Measurements from ENCODE around the gene WWOX.

DNA sequence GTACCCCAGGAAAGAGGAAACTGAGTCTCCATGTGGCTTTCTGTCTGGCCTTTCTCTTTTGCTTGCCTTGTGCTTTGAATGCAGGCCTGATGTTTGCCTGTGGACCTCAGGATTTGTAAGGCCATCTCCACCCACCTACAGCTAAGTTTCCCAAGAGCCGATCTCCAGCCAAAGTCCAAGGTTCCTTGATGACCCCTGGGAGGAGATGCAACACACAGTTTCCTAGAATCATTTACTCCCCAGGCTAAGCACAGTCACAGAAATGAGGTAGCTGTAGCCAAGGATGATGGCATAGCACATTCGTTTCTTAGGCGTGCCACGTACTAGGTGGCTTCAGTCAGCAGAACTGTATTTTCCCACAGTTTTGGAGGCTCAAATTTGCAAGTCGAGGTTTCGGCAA is 905.6 kb downstream of the WWOX start:
- TF ChIP-seq POLR2AphosphoS5 (IDR thresholded peaks at IDR 0.05; ENCODE audit: borderline replicate concordance, low read depth, low read length), result no peak
- no peak for TF ChIP-seq EZH2 (IDR thresholded peaks at IDR 0.05)
- TF ChIP-seq FOXP2 (optimal IDR thresholded peaks at IDR 0.05; ENCODE audit: control extremely low read depth, extremely low read length, insufficient read depth), result no peak

Measured in SK-N-MC (cell line).